HG02973 (cell line): ENCODE measurements around the gene XPNPEP2.

Source experiments
- ATAC-seq: cut with Tn5 transposase; IDR thresholded peaks from one replicate; pipeline ENCODE4 v1.9.1; 2021; ENCODE audit warnings: moderate library complexity; ENCODE audit not compliant: unreplicated experiment

XPNPEP2 gene

DNA sequence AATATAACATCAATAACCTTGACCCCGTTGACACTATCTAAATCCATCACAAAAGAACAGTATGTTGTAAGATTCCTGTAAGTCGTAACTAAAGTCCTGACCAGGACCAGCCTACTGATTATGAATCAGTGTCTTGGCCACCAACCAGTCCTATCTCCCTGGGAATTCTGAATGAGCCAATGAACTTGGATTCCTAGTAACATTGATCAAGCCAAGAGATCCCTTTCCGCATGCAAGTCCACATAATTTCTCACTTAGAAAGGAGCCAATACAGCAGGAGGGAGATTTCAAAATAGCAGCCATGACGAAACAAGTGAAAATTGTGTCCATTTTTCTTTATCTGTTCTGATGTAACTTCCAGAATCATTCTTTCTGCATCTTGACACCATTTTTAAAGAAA lies 9.5 kb downstream of the XPNPEP2 start:
- ATAC-seq: no peak

DNA sequence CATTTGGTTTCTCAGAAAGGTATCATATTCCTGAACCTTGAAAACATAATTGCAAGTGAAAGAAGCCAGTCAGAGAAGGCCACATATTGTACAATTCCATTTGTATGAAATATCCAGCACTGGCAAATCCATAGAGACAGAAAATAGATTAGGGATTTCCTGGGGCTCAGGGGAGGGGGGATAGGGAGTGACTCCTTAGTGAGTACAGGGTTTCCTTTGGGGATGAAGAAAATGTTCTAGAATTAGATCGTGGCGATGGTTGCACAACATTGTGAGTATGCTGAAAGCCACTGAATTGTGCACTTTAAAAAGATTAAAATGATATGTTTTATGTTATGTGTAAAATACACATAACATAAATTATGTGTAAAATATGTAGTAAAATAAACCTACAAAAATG lies 10.3 kb downstream of the XPNPEP2 start:
- no peak for ATAC-seq

DNA sequence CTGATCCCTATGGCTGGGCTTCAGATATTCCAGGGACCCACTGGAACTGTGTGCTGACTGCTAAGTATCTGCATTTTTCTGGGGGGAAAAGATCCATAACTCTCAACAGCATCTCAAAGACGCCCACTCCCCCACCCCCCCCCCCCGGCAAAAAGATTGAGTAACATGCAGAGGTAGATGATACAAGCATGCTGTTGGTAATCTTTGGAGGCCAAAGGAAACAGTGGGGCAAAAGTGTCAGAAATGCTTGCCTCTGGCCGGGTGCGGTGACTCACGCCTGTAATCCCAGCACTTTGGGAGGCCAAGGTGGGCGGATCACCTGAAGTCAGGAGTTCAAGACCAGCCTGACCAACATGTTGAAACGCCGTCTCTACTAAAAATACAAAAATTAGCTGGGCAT lies 12.2 kb downstream of the XPNPEP2 start:
- ATAC-seq: no peak

DNA sequence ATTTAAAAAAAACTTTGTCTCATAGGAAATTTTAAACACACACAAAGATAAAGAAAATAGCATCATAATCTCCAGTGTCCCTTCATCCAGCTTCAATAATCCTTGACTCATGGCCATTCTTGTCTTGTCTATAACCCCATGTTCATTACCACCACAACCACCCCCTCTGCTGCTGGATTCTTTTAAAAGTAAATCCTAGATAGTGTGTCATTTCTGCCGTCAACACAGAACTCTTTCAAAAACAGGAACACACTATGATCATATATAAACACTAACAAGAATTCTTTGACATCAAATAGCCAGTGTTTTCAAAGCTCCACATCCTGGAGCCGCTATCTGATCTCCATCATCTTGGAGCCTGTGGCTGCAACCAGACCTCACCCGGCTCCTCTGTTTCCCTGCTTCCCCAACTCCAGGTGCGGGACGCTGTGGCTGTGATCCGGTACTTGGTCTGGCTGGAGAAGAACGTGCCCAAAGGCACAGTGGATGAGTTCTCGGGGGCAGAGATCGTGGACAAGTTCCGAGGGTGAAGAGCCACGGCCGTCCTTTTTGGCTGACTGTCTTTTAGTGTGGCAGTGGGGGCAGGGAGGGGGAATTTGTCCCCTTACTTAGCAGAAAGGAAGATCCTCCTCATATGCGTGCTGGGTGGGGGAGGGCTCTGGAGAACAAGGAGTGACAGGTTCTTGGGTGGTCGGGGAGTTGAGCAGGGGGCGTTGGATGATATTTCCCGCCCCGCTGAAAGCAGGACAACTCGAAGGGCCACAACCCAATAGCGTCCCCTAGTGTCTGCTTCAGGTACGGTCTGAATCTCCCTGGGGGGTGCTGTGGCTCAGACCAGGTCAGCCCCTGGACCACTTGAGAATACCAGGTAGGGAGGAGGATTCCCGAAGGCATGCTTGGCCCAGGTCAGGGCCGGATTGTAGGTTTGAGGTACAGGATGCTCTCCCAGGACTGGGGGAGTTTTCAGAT lies 15.6 kb downstream of the XPNPEP2 start:
- no peak for ATAC-seq

DNA sequence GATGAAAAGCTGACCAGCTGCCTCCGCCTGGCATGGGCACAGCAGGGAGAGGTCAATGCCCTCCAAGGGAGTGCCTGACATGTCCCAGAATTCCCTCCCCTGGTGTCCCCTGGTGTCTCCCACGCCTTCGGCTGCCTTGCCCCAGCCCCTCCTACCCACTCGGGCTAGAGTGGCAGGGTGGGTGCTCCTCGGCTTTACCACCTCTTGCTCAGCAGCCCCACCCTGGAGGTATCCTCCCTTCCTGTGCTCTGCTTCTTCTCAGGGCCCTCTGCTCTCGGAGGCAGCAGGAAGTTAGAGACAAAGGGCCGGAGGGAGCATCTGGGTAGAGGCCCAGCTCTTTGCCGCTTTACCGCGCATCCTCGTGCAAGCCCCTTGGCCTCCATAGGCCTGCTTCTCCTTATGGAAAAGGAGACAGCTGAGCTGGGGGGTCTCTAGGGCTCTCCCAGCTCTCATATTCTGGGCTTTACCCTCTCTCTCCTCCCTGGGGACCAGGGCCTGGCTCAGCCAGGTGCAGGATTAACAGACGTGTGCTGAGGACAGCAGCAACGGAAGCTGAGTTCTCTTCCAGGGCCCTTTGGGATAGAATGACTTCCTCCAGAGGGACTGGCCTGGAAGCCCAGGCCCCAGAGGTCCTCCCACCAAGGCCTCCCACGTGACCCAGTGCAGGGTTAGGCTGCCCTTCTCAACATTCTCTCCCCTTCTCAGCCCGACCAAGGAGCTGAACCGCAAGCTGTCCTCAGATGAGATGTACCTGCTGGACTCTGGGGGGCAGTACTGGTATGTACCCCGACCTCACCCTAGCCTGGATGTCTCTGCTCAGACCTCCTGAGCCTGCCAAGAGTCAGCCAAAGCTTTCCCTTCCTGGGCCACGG lies 17.2 kb downstream of the XPNPEP2 start:
- ATAC-seq: no peak

DNA sequence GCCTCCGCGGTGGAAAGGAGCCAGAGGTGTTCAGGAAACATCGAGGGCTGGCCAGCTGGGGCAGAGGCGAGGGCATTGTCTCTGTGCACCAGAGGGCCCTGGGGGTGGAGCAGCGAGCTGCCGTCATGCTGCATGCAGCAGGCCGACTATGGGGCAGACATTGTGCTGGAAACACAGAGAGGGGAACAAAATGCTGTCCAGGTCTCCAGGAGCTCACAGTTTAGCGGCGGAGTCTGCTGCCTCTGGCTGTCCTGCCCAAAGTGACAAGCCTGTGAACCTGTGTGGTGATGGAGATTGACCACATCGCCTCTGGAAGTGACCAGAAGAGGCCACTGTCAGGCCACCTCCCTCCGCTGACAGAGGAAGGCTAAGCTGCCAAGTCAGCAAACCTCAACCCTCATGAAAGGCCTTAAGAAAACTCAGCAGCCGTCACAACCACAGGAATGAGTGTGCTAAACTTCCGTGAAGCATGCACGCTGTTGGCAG lies 20.8 kb downstream of the XPNPEP2 start:
- ATAC-seq: no peak

DNA sequence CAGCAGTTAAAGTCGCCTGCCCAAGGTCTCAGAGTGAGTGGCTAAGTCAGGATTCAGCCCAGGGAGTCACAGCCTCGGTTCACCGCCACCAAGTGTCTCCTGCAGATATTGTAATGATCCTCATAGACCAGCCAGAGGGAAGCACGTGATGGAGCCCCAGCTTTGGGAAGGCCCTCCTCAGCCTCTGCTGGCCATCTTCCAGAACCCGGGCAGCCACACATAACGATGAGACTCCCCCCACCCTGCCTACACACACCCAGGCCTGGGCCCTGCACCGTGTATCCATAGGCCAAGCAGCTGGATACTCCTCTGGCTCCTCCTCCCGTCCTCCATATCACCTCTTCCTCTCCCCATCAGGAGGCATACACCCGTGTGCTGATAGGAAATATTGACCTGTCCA lies 21.4 kb downstream of the XPNPEP2 start:
- ATAC-seq: no peak

DNA sequence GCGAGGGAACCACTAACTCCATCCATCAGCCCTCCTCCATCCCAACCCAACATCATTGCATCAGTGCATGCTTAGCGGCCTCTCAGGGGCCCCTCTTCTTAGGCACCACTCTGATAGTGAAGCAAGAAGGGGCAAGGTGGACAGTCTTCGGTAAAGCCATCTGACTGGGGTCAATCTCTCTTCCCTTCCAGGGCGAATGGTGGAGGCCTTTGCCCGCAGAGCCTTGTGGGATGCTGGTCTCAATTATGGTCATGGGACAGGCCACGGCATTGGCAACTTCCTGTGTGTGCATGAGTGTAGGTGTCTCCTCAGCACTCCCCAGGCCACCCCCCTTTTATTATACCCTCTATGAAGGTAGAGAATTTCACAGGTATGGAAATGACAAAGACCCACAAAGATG lies 22.2 kb downstream of the XPNPEP2 start:
- no peak for ATAC-seq

DNA sequence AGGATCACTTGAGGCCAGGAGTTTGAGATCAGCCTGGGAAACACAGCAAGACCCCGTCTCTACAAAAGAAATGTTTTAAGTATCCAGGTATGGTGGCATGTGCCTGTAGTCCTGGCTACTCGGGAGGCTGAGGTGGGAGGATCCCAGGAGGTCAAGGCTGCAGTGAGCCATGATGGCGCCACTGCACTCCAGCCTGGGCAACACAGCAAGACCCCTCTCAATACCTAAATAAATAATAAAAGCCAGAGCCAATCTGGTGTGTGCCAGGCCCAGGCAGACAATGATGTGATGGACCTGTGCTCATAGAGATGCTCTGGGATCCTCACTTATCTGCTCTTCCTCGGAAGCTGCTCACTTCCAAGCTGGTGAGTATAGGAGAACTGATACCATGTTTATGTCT lies 22.8 kb downstream of the XPNPEP2 start:
- ATAC-seq: no peak

DNA sequence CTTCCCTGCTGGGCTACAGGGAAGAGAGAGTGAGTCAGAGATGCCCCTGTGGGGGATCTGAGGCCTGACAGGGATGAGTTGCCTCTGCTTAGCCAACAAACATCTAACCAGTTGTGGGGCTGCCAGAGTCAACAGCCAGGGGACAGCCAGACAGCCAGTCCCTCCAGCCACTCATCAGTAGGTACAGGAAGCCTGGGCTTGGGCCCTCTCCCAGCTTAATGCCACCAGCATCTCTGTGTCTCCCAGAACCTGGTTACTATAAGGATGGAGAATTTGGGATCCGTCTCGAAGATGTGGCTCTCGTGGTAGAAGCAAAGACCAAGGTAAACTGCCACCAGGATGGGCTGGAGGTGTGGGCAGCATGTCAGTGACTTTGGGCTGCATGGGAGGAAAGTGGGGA lies 23.7 kb downstream of the XPNPEP2 start:
- no peak for ATAC-seq

DNA sequence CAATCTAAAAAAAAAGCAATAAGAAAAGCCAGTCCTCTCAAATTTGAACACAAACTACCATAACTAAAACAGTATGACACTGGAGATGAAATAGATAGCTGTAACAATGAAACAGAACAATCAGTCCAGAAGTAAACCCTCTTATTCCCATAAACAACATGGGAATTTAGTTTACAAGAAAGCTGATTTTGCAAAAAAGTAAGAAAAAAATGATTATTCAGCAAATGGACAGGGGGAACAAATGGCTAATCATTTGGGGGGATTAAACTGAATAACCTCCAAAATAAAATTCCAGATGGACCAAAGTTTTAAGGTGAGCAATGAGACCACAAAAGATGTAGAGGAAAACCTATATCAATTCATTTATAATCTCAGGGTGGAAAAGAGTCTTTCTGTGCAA lies 24.9 kb downstream of the XPNPEP2 start:
- ATAC-seq: no peak

DNA sequence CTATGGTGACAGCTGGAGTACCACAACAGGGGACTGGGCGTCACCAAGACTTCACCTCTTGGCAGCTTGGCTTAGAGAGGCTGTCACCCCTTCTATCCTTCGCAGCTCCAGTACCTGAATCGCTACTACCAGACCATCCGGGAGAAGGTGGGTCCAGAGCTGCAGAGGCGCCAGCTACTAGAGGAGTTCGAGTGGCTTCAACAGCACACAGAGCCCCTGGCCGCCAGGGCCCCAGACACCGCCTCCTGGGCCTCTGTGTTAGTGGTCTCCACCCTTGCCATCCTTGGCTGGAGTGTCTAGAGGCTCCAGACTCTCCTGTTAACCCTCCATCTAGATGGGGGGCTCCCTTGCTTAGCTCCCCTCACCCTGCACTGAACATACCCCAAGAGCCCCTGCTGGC lies 29.4 kb downstream of the XPNPEP2 start:
- ATAC-seq: no peak

DNA sequence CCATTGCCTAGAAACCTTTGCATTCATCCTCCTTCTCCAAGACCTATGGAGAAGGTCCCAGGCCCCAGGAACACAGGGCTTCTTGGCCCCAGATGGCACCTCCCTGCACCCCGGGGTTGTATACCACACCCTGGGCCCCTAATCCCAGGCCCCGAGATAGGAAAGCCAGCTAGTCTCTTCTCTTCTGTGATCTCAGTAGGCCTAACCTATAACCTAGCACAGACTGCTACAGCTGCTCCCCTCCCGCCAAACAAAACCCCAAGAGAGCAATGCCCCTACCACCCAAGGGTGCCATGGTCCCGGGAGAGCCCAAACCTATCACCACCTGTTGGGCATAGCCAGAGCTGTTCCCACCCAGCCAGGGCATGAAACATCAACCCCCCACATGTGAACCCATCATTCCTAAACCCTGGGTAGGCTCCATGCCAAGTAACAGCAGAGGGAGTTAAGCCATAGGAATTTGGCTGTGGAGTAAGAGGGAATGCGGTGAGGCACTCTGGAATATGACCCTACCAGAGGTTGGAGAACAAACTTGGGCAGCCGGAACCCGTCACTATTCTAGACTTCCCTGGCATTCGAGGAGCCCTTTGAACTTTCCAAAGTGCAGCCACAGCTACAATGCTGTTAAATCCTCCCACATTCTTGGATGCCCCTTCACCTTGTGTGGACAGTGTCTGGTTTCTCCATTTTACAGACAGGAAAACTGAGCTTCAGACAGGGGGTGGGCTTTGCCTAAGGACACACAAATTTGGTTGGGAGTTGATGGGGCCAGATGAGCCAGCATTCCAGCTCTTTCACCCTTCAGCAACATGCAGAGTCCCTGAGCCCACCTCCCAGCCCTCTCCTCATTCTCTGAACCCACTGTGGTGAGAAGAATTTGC lies 30.0 kb downstream of the XPNPEP2 start:
- no peak for ATAC-seq

DNA sequence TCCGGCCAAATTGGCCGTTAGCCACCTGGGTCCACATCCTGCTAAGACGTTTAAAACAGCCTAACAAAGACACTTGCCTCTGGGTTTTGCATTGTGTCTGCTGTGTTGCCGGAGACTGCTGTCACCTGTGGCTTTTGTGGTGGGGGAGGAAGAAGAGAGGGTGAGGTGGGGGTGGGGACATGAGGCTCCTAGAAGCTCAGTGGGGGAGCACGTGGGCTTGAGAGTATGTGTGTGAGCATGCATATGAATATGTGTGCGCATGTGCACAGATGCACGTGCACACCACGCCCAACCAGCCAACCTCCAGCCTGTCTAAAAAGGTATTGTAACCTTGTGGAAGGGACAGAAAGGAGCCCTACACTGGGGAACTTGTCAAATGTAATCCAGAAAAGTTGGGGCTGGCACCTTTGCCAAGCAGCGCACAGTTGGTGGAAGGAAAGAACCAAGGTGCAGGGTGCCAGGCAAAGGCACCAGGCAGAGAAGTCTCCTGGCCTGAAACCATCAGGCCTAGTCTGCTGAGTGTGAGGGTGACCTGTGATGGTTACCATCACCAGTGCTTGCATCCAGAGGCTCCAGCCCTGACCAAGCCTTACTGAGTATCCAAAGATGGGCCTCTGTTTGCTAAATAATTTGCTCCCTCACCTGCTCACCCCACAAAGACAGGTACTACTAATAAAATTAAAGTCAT lies 30.8 kb downstream of the XPNPEP2 start:
- no peak for ATAC-seq

DNA sequence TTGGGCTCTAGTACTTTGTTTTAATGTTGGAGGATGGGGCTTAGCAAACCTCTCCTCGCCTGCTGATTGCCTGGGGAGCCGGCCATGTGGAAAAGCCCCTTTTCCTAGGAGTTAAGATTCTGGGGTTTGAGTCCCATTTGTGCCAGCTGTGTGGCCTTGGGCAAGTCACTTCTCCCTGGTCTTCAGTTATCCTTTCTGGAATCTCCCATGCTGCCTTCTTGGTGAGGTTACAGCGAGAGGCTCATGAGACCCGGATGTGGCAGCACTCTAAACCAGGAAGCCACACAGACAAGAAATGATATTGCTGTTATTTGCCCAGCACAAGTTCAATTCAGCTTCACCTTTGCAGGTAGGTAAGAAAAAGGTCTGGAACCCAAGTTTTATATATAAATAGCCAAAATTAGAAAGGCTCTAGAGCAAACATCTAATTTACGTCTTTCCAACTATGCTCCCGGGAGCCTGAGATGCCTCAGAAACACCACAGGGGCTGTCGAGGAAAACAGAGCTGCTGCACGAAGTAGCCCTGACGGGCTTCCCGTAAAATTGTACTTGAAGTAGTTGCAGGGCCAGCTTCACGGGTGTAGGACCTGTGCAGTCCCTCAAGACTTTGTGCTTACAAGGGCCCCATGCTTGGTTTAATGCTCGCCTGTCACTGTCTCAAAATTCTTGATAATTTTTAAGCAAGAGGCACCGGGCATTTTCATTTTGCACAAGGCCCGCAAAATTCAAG lies 32.7 kb downstream of the XPNPEP2 start:
- no peak for ATAC-seq

DNA sequence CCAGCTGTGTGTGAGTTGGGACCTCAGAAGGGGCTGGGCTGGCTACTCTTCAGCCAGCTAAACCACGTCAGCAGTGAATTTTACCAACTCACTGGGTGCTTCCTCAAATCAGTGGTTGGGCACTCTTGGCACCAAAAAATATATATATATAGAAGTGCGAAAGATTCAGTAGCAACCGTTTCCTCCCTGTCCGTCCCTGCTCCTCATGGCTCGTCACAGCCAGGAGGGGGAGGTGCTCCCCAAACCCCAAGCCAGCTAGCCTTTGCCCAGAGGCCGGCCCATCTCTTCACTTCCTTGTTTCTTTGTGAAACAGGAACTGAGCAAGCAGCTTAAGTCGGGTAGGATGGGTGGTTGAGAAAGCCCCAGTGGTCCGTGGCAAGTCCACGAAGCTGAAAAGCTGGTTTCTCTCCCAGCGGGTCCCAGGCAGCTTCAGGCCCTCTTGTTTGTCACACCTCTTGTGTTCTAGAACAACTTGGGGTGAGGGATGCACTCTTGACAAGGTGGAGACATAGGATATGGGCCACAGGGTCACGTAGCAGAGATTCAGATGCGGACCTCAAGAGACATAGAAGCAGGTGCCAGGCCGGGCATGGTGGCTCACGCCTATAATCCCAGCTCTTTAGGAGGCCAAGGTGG lies 34.1 kb downstream of the XPNPEP2 start:
- ATAC-seq: peak; percentile 73

DNA sequence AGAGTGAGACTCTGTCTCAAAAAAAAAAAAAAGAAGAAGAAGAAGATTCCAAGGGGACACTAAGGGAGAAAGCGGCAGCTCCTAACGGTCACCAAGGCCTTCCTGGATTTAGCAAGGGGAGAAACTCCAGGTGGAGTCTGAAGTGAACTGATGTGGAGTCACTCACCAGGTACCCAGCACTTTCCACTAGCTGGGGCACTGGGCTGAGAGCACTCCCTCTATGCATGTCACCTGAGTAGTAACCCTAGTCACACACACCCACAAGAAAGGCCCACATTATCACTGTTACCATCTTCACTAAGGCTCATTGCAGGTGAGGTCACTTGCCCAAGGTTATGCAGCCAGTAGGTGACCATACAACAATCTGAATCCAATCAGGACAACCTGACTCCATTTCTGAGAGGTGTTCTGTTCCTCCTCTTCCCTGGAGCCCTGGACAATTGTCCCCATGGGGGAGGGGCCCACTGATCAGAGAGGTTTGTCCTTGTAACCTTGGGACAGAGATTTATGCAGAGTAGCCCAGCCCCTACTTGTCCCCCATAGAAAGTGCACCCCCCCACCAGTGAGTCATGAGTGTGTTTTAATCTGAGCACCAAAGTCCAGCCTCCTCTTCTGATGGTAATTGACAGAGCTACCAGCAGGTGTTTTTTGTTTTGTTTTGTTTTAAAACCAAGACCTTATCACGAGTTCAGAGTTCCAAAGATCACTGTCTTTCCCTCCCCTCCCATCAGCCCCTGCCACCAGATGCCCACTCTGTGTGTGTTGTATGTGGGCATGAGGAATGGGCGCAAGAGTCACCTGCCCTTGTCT lies 35.1 kb downstream of the XPNPEP2 start:
- ATAC-seq: no peak
